GM21528 (cell line): Measurements from ENCODE around the gene ADGRE1.

Experiments used
- ATAC-seq: cut with Tn5 transposase; IDR thresholded peaks from one replicate; pipeline ENCODE4 v1.9.1; 2021; ENCODE audit warnings: mild to moderate bottlenecking, moderate library complexity; ENCODE audit not compliant: unreplicated experiment, low FRiP score

Gene ADGRE1

GRCh38 chr19:6876748-6877147, 10.6 kb upstream of the ADGRE1 start:
- ATAC-seq = no peak

- no peak for ATAC-seq
Observed at GRCh38 chr19:6877766-6878165, 9.6 kb upstream of the ADGRE1 start.

- no peak for ATAC-seq
Observed at GRCh38 chr19:6886277-6886897, 992 bp upstream of the ADGRE1 start.

GRCh38 chr19:6888967-6889366, 1.6 kb downstream of the ADGRE1 start:
- no peak for ATAC-seq

DNA sequence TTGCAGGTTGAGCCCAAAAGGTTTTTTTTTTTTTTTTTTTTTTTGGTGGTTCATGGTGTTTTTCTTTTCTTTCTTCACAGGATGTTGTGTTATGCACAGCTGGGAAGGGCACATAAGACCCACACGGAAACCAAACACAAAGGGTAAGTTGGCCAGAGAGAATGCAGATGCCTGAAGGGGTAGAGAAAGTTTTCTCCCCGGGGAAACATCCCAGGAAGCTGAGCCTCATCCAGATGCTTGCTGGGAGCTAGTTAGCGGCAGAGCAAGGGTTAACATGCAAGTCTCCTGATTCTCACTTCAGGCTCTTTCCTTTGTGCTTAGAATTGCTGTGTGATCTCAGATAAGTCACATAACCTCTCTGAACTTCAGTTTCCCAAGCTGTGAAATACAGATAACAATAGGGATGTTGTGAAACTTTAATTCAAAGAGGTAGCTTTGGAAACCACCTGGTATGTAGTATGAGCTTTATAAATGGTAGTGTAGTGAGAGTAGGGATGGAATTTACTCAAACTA, 3.1 kb downstream of the ADGRE1 start:
- no peak for ATAC-seq

DNA sequence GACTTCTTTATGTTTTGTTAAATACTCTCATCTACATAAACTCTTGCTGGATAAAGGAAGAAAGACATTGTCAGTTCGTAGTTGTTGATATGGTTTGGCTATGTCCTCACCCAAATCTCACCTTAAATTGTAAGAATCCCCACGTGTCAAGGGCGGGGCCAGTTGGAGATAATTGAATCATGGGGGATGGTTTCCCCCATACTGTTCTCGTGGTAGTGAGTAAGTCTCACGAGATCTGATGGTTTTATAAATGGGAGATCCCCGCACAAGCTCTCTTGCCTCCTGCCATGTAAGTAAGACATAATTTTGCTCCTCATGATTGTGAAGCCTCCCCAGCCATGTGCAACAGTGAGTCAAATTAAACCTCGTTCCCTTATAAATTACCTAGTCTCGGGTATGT, 3.6 kb downstream of the ADGRE1 start:
- no peak for ATAC-seq

DNA sequence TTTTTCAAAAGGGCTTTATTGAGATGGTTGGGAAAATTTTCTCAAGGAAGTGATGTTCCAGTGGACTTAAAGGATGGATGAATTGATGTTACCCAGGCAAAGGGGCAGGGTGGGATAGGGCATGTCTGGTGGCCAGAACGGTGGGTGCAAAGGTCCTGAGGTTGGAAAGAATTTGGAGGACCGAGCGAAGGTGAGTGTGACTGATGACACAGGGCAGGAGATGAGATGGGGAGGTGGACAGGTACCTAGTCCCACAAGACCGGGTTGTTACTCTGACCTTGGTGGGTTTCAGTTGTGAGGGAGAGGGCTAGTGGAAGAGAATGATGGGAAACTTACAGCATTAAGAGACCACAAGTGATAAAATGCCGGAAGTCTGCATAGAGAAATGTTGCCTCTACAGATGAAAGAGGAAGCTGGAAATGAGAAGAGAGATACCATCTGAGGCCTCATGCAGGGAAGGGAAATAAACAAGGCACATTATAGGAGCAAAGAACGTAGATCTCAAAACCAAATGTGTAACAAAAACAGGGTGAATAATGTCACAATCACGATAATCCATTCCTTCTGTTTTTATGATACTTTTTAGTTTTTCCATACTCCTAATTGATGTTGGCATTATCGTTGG, 4.5 kb downstream of the ADGRE1 start:
- no peak for ATAC-seq

GRCh38 chr19:6894313-6894712, 6.9 kb downstream of the ADGRE1 start:
- ATAC-seq = no peak

DNA sequence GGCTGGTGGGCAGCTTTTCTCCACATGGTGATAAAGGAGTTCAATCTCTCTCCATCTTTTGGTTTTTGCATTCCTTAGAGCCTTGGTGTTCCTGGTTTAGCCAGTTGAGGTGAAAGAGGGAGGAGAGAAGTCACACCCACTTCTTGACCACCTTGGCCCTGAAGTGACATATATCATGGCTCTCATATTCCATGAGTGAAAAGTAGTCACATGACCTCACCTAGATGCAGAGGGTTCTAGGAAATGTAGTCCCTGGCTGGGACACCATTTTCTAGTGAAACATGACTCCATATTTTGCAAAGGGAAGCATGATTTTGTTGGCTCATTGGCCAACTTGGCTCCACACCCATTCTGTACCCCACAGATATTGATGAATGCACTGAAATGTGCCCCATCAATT, 16.1 kb downstream of the ADGRE1 start:
- no peak for ATAC-seq

DNA sequence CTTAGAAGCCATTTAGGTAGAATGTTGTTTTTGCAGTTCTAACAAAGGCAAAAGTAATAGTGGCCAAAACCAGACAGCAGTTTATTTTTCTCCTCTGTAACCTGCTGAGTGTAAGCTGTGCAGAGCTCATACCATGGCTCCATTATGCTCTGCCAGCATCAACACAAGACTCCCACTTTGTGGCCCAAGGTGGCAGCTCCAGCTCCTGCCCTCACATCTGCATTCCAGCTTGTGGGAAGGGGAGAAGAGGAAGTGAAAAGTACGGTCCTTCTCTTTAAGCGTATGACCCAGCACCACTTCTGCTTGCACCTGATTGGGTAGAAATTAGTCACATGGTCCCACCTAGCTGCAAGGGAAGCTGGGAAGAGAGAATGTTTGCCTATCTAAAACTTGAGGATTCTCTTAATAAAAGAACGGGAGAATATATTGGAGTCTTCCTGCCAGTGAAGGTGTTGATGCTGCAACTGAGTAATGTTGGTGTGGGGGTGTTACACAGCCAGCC, 19.2 kb downstream of the ADGRE1 start:
- no peak for ATAC-seq

DNA sequence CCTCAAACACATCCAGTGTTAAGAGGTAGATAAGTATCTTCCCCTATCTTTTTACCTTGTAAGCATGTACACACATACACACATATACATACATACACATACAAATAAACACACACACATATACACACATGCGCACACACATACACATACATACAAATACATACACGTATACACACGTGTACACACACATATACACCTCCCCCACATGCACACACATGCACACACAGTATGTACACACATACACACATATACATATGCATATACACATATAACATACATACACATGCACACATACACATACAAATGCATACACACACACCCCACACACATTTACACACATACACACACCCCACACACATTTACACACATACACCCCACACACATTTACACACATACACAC, 24.1 kb downstream of the ADGRE1 start:
- ATAC-seq = no peak

DNA sequence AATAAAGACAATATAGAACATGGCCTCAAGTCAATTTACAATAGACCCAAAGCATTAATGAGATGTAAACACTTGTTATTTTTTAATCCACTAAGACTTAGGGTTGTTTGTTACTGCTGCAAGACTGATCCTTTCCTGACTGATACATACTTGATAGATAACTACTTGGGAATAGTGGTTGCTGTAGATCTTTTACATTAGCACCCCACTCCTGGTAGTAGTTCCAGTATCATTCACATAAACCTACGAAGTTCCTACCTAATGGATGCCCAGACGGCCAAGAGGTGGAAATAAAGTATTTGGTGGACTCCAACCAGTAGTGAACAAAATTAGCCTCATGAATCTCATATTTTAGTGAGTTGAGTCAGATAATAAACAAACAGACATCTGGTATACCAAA, 26.9 kb downstream of the ADGRE1 start:
- ATAC-seq = no peak

- ATAC-seq = no peak
Observed at GRCh38 chr19:6916952-6917351, 29.6 kb downstream of the ADGRE1 start.

- no peak for ATAC-seq
Observed at GRCh38 chr19:6925386-6925785, 38.0 kb downstream of the ADGRE1 start.

DNA sequence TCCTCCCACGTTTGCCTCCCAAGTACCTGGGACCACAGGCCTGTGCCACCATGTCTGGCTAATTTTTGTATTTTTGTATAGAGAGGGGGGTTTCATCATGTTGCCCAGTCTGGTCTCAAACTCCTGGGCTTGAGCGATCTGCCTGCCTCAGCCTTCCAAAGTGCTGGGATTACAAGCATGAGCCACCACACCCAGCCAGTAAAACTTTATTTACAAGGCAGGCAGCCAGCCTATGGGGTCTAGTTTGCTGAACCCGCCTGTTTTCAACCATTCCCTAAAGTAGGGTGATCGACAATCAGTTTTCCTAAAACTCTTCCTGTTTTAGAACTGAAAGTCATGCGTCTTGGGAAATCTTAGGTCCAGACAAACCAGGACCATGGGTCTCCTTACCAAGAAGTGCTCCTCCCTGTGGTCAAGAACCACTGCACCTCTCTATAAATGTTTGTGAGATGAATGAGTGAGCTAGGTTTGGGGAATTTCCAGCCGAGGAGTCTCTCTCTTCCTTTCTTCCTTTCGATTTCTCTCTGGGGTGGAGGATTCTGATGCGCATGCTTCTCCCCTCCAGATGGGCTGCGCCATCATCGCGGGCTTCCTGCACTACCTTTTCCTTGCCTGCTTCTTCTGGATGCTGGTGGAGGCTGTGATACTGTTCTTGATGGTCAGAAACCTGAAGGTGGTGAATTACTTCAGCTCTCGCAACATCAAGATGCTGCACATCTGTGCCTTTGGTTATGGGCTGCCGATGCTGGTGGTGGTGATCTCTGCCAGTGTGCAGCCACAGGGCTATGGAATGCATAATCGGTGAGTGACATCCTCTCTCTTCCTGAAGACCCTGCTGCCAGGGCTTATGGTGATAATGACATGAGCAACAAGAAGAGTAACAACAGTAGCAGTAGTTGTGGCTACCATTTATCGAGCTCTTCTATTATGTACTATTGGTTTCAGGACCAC, 38.7 kb downstream of the ADGRE1 start:
- no peak for ATAC-seq

GRCh38 chr19:6930190-6930589, 42.8 kb downstream of the ADGRE1 start:
- no peak for ATAC-seq

DNA sequence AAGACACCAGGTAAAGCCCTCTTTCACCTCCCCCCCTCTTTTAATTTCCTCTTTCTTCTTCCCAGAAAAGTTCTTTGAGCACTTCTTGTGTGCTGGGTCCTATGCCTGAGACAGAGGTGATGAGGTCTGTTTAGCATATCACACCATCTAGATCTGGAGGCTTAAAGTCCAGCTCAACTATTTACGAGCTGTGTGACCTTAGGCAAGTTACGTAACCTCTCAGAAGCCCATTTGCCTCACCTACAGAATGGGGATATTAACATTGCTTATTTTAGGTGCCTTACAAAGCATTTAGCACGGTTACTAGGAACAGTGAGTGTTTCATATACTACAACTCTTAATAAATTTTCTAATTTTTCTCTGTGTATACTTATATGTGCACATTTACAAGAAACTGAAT, 47.7 kb downstream of the ADGRE1 start:
- ATAC-seq = no peak

- ATAC-seq = no peak
Observed at GRCh38 chr19:6935618-6936017, 48.2 kb downstream of the ADGRE1 start.

DNA sequence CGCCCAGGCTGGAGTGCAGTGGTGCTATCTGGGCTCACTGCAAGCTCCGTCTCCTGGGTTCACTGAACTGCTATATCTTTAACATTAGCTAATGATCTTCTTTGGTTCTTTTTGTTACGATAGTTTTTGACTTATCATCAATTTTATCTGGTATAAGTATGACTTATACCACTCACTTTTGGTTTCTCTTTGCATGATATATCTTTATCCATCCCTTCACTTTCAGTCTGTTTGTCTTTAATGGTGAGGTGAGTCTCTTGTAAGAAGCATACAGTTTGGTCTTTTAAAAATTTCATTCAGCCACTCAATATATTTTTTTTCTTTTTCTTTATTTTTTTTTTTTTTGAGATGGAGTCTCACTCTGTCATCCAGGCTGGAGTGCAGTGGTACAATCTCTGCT, 58.4 kb downstream of the ADGRE1 start:
- no peak for ATAC-seq

- ATAC-seq = no peak
Observed at GRCh38 chr19:6947745-6948144, 60.4 kb downstream of the ADGRE1 start.

DNA sequence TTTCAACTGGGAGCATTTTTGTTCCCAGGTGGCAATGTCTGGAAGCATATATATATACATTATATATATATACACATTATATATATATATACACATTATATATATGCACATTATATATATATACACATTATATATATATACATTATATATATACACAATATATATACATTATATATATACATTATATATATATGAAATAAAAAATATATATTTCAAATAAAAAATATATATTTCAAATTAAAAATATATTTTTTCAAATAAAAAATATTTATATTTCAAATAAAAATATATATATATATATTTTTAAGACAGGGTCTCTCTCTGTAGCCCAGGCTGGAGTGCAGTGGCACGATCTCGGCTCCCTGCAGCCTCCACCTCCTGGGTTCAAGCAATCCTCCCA, 61.5 kb downstream of the ADGRE1 start:
- ATAC-seq = no peak
